ENCODE measurements around the gene TMEM116. TPM values are rescaled to one million over a fixed set of nuclear protein-coding genes. Genes with fewer than 3 reads are reported as not detected.
A peak's percentile ranks its signal among the peaks of the same experiment; 100 is the strongest.

TMEM116 gene
- total RNA-seq, 4 donors from 2014 or later, result 17.6 to 35.9 (median 25.2) TPM

GRCh38 chr12:111942557-111942956 lies 70.4 kb downstream of the TMEM116 start:
- H3K27me3 ChIP-seq, result no peaks in the 10 kb centered on the region
- no peak for TF ChIP-seq POLR2A (IDR thresholded peaks at IDR 0.05)
- no peak for TF ChIP-seq CTCF (IDR thresholded peaks at IDR 0.05)
- no peak for TF ChIP-seq POLR2AphosphoS5 (IDR thresholded peaks at IDR 0.05)
- TF ChIP-seq EP300 (IDR thresholded peaks at IDR 0.05; ENCODE audit: low read depth), result no peak
- H3K9me3 ChIP-seq, result no peaks in the 10 kb centered on the region
- in situ Hi-C loops (cut with MboI; ENCODE audit: low pct_ligation_motif_present in 1 of 4, low pct_unique_long_range_greater_than_20kb in 1 of 4, low sequenced_read_pairs in 3 of 4) (loop anchor here in 2 of 4 donors (10.0 to 25.0 kb wide), 2 partner anchors 72 to 445 kb away; partner anchors contain the start of genes ERP29 (in 2 of the 2), TMEM116 (in 2 of the 2) and HECTD4 (in 1 of the 2)), intact Hi-C loops (cut with DNase I; ENCODE audit: low total_unique reads) (no loop called here)
- H3K27ac ChIP-seq, result no peak overlapping the region
- no peaks in the 10 kb centered on the region for H3K4me1 ChIP-seq
- H3K4me3 ChIP-seq, result no peak overlapping the region
- H3K36me3 ChIP-seq, result no peaks in the 10 kb centered on the region
- DNase-seq, result peak; percentile 30
- WGBS, 2 donors (ENCODE audit: low coverage in 1 of 2), result 33 to 45% methylated on average over 3 to 5 of the region's 5 CpGs

GRCh38 chr12:111937429-111937828 lies 75.5 kb downstream of the TMEM116 start:
- in situ Hi-C loops (cut with MboI; ENCODE audit: low pct_ligation_motif_present in 1 of 4, low pct_unique_long_range_greater_than_20kb in 1 of 4, low sequenced_read_pairs in 3 of 4) (loop anchor here in 1 of 4 donors (25.0 kb wide), 1 partner anchor 450 kb away; the partner anchor contains the start of gene HECTD4), intact Hi-C loops (cut with DNase I; ENCODE audit: low total_unique reads) (no loop called here)
- 70 to 80% methylated on average over 1 of the region's 1 CpG for WGBS, 2 donors (ENCODE audit: low coverage in 1 of 2)
- no peak for DNase-seq
- no peaks in the 10 kb centered on the region for H3K36me3 ChIP-seq
- no peaks in the 10 kb centered on the region for H3K27me3 ChIP-seq
- no peaks in the 10 kb centered on the region for H3K9me3 ChIP-seq
- H3K4me3 ChIP-seq, result no peak overlapping the region
- H3K4me1 ChIP-seq, result no peaks in the 10 kb centered on the region
- TF ChIP-seq POLR2AphosphoS5 (IDR thresholded peaks at IDR 0.05) (no peak), CTCF (IDR thresholded peaks at IDR 0.05) (no peak), POLR2A (IDR thresholded peaks at IDR 0.05) (no peak), EP300 (IDR thresholded peaks at IDR 0.05; ENCODE audit: low read depth) (no peak)
- peak overlapping the region in 3 of 4 donors; percentile 15 to 54 (median 41) for H3K27ac ChIP-seq

DNA sequence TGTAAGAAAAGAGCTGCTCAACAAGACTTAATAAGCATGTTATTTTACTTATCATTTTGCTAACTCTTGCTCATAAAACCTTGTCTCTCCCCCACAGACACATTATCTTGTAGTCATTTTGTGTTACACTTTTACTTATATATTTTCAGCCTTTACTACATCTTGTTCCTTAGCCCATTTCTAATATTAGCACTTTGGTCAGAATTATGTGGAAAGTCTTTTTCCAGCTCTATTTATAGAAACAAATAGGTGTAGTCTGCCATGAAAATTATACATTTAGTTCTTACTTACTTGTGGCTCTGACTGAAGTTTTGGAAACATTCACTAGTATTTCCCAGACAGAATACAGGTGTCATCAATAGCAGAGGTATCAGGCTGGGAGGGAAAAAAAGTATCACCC lies 76.1 kb downstream of the TMEM116 start:
- in situ Hi-C loops (cut with MboI; ENCODE audit: low pct_ligation_motif_present in 1 of 4, low pct_unique_long_range_greater_than_20kb in 1 of 4, low sequenced_read_pairs in 3 of 4), result loop anchor here in 1 of 4 donors (25.0 kb wide), 1 partner anchor 450 kb away; the partner anchor contains the start of gene HECTD4
- Histone ChIP-seq H3K27me3 (no peaks in the 10 kb centered on the region), H3K36me3 (no peaks in the 10 kb centered on the region), H3K27ac (peak overlapping the region in 2 of 4 donors; percentile 41 to 54), H3K9me3 (no peaks in the 10 kb centered on the region), H3K4me3 (no peak overlapping the region), H3K4me1 (no peaks in the 10 kb centered on the region)
- TF ChIP-seq EP300 (IDR thresholded peaks at IDR 0.05; ENCODE audit: low read depth) (no peak), POLR2A (IDR thresholded peaks at IDR 0.05) (no peak)
- intact Hi-C loops (cut with DNase I; ENCODE audit: low total_unique reads), result no loop called here
- no peak for DNase-seq

DNA sequence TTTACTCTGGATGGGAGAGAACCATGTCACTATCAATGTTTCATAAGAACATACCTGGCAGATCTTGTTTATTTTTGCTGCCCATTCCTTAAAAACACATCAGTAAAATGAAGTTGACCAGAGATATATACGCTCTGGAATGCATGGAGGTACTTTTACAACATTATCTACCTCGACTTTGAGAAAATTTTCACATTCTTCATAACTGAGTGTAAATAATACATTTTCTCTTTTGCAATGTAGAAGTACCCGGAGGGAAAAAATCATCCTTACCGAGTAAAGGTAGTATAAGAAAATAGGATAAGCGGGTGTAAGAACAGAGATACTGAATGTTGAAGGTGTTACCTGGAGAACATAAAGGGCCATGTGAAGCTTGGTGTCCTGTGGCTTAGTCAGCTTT lies 80.7 kb downstream of the TMEM116 start:
- Histone ChIP-seq H3K4me1 (no peaks in the 10 kb centered on the region), H3K9me3 (no peaks in the 10 kb centered on the region), H3K27ac (no peak overlapping the region), H3K36me3 (no peaks in the 10 kb centered on the region), H3K4me3 (no peak overlapping the region), H3K27me3 (no peaks in the 10 kb centered on the region)
- WGBS, 2 donors (ENCODE audit: low coverage in 1 of 2), result 87 to 90% methylated on average over 5 of the region's 5 CpGs
- DNase-seq, result no peak
- in situ Hi-C loops (cut with MboI; ENCODE audit: low pct_ligation_motif_present in 1 of 4, low pct_unique_long_range_greater_than_20kb in 1 of 4, low sequenced_read_pairs in 3 of 4) (loop anchor here in 1 of 4 donors (25.0 kb wide), 1 partner anchor 455 kb away; the partner anchor contains the start of gene HECTD4), intact Hi-C loops (cut with DNase I; ENCODE audit: low total_unique reads) (no loop called here)
- TF ChIP-seq POLR2A (IDR thresholded peaks at IDR 0.05) (no peak), POLR2AphosphoS5 (IDR thresholded peaks at IDR 0.05) (no peak), CTCF (IDR thresholded peaks at IDR 0.05) (no peak), EP300 (IDR thresholded peaks at IDR 0.05; ENCODE audit: low read depth) (no peak)

GRCh38 chr12:111927346-111927745 lies 85.6 kb downstream of the TMEM116 start:
- no peaks in the 10 kb centered on the region for H3K27me3 ChIP-seq
- WGBS, 2 donors (ENCODE audit: low coverage in 1 of 2), result 85% methylated on average over 5 of the region's 5 CpGs; no CpG with 5 or more reads in 1 of the 2 donors
- H3K4me3 ChIP-seq, result no peak overlapping the region
- in situ Hi-C loops (cut with MboI; ENCODE audit: low pct_ligation_motif_present in 1 of 4, low pct_unique_long_range_greater_than_20kb in 1 of 4, low sequenced_read_pairs in 3 of 4), result loop anchor here in 1 of 4 donors (25.0 kb wide), 1 partner anchor 460 kb away; the partner anchor contains the start of gene HECTD4
- no peaks in the 10 kb centered on the region for H3K36me3 ChIP-seq
- H3K9me3 ChIP-seq, result no peaks in the 10 kb centered on the region
- H3K27ac ChIP-seq, result no peak overlapping the region
- H3K4me1 ChIP-seq, result peaks cover 0 to 4% (median 0%) of the 10 kb centered on the region in 4 donors
- DNase-seq, result no peak
- intact Hi-C loops (cut with DNase I; ENCODE audit: low total_unique reads), result no loop called here
- TF ChIP-seq POLR2AphosphoS5 (IDR thresholded peaks at IDR 0.05) (no peak), POLR2A (IDR thresholded peaks at IDR 0.05) (no peak), CTCF (IDR thresholded peaks at IDR 0.05) (no peak), EP300 (IDR thresholded peaks at IDR 0.05; ENCODE audit: low read depth) (no peak)

All from transverse colon (tissue), 4 donors.